Hepatic stellate cell (primary cell): Measurements from ENCODE around the gene ASAP2.

ENCODE experiments used
- DNase-seq: peaks from one replicate; pipeline ENCODE4 v3.0.0; 2011; ENCODE audit warnings: low spot score

Gene ASAP2

DNA sequence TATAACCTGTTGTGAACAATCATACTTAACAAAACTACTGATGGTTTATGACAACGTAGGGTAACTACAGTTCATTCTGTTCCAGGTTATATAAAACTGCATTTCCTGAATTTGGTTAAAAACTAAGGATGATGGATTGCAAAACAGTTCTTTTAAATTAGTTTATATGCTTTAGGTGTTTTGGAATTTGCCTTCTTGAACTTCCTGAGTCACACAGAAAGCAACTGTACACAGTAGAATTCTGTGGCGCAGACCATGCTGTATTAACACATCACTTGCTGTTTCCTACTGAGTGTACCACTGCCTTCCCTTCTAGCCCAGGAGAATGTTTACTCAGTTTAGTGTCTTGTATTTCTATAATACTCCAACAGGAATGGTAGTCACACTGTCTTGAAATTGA lies 197.3 kb downstream of the ASAP2 start:
- no peak for DNase-seq

DNA sequence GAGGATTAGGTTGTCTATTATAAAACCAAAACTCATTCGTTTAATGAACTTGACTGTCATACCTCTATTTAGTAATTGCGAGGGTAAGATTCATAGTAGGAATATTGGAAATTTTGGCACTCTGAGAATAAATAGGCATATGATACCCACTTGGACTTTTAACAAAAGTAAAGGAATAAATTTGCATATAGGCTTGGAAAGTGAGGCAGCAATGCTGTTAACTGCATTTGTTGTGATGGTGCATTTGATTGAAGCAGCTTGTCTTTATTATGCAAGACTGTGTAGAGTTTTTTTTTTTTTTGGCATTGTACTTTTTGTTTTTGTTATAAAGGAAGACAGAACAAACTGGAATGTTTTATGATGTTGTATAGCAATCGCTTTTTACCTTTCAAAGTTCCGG lies 197.8 kb downstream of the ASAP2 start:
- no peak for DNase-seq

GRCh38 chr2:9405636-9406035 lies 199.0 kb downstream of the ASAP2 start:
- DNase-seq = no peak

DNA sequence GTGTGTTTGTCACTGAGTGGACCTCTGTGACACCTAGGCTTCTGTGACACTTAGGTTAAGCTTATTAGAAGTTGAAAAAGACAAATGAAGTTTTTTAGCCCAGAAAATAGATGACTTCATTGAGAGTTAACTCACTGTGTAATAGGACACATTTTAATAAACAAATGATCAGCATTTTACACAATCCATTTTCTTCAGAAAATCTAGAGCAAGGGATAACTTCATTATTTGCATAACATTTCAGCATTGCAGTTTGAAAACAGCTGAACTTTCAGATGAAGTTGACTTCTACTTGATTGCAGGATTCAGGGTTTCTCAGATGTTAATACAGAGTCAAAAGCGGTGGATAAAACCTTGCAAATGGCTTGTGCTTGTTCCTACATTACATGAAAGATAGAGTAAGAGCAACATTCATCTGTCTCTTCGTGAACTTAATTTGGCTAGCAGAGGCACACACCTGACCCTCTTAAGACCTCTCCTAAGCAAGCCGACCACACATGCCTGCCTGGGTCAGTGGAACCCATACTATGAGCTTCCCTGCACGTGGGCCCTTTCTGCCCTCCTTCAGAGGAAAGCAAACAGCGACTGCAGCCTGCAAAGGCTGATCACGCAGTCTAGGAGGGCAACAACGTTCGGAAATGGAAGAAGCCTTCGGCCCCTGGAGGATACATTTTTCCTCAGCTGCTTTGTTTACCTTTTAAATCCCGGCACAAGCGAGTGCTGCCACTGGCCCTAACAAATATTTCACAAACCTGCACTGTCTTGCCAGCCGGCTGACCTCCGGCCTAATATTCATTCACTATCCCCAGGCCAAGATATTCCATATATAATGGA lies 200.1 kb downstream of the ASAP2 start:
- no peak for DNase-seq

DNA sequence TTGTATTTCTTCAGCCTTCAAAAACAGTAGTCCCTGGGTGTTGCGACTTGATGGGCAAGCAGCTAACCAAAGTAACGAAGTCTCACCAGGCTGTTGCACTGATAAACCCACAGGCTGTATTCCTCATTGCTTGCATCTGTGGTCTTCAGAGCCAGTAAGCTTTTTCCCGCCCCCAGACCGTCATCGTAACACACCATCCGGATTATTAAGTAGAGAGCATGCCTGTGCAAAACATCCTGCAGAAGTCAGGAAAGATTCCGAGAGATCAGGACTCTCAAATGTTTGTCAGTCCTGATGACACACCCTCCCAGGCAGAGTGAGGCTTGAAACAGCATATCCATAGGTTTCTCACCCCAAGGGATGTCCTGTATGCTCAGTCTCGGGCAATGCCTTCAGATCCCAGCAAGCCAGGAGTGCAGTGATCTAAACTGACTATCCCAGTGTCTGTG lies 200.8 kb downstream of the ASAP2 start:
- DNase-seq = no peak

GRCh38 chr2:9408641-9409151 lies 202.1 kb downstream of the ASAP2 start:
- no peak for DNase-seq

DNA sequence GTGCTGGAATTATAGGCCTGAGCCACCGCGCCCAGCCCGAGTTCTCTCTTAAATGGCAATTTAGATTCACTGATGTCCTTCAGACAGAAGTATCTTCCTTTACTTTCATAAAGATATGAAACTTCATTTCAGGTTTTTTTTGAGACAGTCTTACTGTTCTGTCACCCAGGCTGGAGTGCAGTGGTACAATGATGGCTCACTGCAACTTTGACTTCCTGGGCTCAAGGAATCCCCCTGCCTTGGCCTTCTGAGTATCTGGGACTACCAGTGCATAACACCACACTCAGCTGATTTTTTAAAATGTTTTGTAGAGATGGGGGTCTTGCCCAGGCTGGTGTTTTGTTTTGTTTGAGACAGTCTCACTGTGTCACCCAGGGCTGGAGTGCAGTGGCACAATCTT lies 203.5 kb downstream of the ASAP2 start:
- DNase-seq = no peak

DNA sequence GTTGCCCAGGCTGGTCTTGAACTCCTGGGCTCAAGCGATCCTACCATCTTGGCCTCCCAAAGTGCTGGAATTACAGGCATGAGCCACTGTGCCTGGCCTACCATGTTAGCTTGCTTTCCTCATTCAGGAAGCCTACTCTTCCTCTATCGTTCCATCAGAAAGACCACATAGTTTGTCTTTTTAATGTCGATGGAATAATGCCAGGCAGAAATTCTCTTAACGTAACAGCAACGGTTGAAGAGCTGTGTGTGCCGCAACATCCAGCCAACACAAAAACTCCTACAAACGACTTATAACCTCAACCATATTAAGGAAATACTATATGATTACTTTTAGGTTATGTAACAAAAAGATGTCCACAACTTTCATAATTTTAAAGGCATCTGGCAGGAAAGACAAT lies 206.2 kb downstream of the ASAP2 start:
- DNase-seq = no peak

DNA sequence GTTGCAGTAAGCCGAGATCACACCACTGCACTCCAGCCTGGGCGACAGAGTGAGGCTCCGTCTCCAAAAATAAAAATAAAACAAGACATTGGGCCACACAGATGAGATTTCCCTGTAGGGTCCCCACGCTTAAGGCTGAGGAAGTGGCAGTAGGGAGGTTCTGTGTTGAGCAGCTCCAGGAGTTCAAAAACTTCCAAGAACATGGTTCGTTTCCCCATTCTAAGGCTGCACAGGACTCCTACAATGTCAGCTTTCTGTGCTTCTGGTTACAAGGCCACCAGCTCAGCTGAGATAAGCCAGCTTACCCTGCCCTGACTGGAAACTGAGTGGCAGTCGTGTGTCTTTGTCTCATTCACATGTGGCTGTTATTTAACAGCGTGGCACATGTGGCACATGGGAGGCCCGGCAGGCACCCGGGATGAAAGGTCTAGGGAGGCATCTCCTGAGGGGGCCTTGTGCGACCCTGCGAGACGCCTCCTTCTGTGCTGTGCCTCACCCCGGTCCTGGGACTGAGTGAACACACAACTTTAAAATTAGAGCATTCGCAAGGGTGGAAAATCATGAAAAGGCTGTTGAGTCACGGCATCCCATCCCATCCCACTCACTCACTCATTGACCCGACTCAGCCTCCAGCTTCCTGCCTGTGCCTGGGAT lies 209.0 kb downstream of the ASAP2 start:
- DNase-seq = no peak

DNA sequence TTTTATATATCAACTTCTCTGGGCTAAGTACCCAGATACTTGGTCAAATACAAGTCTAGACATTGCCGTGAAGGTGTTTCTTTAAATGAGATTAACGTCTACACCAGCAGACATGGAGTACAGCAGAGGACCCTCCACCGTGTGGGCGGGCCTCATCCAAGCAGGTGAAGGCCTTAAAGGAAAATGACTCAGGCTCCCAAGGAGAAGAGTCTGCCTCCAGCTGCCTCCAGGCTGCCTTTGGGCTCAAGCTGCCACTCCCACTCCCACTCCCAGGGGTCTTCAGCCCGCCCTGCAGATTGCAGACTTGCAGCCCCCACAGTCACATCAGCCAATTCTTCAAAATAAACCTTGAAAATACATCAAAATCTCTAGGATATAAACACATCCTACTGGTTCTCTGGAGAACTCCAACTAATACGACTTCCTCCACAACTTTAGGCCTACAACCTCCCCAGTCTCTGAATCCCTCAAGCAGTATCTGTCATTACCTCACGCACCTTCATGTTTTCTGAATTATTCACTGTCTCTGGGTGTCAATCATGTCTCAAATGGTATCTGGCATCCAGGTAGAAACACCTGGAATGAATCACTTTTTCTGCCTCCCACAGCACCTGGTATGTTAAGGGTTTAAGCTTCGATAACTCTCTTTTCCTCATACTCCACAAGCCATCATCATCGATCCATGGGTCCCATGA lies 209.8 kb downstream of the ASAP2 start:
- no peak for DNase-seq

- no peak for DNase-seq
Observed at GRCh38 chr2:9416962-9417316, 210.3 kb downstream of the ASAP2 start.

DNA sequence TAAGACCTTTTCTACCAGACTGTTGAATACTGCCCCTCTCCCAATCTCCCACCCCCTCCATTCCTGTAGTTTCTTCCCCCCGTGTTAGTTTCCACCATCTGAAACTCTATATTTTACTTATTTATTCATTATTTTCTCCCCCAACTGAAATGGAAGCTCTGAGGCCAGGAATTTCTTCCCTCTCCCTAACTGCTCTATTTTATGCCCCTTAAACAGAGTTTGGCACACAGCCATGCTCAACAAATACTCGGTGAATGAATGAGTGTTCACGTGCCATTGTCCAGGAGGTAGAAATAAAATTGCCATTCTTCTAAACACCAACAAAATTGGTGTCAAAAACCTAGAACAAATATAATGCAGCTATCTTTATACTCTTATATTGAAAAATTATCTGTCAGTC lies 211.1 kb downstream of the ASAP2 start:
- no peak for DNase-seq

DNA sequence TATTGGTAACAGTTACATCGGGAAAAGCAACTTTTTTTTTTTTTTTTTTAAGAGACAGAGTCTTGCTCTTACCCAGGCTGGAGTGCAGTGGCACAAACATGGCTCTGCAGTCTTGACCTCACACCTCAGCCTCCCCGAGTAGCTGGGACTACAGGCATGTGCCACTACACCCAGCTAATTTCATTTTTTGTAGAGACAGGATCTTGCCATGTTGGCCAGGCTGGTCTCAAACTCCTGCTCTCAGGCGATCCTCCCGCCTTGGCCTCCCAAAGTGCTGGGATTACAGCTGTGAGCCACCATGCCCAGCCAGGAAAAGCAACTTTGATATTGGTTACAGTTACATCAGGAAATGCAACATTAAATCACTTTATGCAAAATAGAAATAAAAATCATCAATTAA lies 212.1 kb downstream of the ASAP2 start:
- no peak for DNase-seq

- no peak for DNase-seq
Observed at GRCh38 chr2:9419541-9419940, 212.9 kb downstream of the ASAP2 start.

DNA sequence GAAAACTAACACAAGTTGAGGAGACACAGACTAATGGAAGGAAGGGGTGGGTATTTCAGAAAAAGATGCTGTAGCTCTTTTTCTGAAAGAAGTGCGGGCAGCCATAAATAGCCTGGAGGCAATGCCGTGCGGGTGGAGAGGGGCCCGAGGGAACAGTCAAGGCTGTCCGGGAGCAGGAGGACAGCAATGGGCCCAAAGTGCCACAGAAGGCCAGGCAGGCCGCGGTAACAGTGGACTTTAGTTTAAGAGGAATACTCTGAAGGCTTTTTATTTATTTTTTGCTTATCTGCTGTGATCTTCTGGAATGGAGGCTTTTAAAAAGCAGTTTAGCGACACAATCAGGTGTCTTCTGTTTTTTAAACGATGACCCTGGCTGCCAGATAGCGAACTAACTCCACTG lies 213.9 kb downstream of the ASAP2 start:
- no peak for DNase-seq

DNA sequence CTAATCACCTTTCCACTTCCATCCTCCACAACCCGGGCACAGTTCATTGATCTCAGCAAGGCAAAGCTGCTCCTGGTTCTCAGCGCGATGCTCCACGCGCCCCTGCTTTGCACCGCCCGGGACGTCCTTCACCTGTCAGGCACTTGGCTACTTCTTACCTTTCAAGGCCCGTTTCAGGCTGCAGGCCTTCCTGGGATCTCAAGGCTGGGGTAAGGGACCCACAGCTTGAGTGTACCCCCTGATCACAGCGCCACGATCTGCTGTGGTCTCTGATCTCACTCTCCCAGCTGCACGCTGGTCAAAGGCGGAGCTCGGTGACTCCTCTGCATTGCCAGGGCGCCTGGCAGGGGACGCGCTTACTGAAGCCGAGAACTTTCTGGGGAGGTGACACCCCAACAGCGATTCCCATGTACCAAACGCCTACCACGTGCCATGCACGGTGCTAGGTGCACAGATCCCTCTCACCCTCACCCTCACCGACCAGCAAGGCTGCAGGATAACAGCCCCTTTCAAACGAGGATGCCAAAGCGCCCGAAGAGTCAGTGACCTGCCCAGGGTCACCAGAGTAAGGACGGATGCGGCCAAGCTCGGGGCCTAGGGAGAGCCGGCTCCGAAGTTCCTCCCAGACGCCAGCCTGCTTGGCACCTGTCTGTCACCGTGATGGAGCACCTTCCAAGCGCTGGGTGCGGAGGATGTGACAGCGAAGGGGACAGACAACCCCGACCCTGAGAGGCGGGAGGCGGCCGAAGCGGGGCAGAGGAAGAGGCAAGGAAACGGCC lies 215.9 kb downstream of the ASAP2 start:
- DNase-seq = peak; percentile 69

DNA sequence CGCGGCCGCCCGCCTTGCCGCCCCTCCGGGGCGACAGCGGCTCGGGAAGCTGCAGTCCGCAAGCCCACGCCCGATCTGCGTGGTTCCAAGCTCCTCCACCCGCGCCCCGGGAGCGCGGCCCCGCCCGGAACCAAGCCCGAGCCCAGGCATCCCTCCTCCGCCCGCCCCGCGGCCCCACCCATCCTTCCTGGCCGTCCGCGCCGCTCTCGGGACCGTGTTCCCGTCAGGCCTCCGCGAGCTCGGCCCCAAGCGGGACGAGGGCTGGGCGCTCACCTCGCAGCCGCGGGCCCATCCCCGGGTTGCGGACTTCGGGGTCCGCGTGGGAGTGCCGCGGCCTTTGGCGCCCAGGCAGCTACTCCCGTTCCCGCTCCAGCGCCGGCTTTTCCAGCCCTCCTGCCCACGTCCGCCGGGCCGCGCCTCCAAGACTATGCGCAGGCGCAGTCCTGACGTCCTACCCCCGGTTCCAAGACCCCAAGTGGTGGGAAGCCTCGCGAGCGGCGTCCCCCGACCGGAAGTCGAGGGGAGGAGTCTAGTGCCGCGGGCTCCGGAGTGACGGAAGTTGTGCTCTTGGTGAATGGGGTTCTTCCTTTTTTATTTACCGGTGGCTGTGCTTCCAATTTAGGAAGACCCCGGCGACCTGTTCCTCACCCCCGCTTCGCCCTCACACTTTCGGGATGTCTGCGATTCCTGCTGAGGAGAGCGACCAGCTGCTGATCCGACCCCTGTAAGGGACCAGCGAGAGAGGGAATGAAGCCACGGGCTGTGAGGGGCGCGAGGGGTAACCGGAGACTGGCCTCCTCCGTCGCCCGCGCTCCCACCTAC lies 216.7 kb downstream of the ASAP2 start, which contains the start of the genes CPSF3 and ITGB1BP1:
CPSF3 (plus strand) TSS at position 555 of the 822 bp plus-strand sequence; CDS start at position 675, 120 bp downstream.
ITGB1BP1 (minus strand) TSS at position 429 of the 822 bp plus-strand sequence. CDS start 4,831 bp downstream, outside the sequence.
- DNase-seq = peak; percentile 99

GRCh38 chr2:9423922-9424272 lies 217.3 kb downstream of the ASAP2 start:
- no peak for DNase-seq

GRCh38 chr2:9424447-9425164 lies 218.0 kb downstream of the ASAP2 start:
- no peak for DNase-seq

DNA sequence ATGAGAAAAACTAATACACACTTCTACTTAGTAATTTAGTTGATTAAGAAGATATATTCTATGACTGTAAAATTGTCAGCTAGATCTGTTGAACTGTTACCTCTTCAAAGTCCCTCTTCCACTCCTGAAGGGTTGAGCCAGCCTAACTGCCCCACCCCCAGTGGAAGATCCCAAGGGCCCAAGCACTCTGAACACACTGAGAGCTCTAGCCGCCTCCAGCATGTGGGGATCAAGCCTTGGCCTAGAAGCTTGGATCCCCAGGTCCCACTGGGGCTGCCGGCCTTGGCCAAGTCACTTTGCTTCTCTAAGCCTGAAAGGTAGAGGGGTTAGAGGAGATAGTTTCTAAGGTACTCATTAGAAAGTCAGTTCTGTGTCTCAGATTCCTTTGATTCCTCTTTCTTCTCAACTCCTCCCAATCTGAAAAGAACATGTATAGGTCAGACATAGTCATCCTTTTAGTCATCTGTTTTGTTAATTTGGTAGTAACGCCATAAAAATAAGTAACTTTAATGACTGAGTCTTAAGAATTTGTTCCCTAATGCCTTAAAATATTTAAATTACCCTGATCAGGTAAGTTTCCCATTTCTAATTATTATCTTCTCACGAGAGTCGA lies 222.5 kb downstream of the ASAP2 start:
- DNase-seq = no peak
